Panc1 (cell line): Measurements from ENCODE around the gene KRT86. TPM values are rescaled to one million over a fixed set of nuclear protein-coding genes. Genes with fewer than 3 reads are reported as not detected.

Source experiments
- ATAC-seq: fragments of 200-7000 bp; cut with Tn5 transposase; 2 replicates; pipeline ENCODE4 v1.9.1; 2020; ENCODE audit warnings: mild to moderate bottlenecking, moderate library complexity
- BruUV-seq: library from RNA; stranded (reverse); fragments of 400-500 nt; replicated peaks from 2 replicates; lab custom pipeline; 2021; lab: Mats Ljungman, UMichigan
- CTCF ChIA-PET: fragments of 300-600 bp; sonication (Branson Sonifier 250); formaldehyde crosslinking; loops from one replicate; lab custom pipeline; 2022; ENCODE audit warnings: antibody characterized with exemption; lab: Charles Lee
- POLR2A ChIA-PET: fragments of 300-600 bp; sonication (Branson Sonifier 250); formaldehyde crosslinking; loops from one replicate; lab custom pipeline; 2022; ENCODE audit warnings: antibody characterized with exemption; lab: Charles Lee
- DNase-seq: peaks from one replicate; pipeline ENCODE4 v3.0.0-alpha.2; 2010; ENCODE audit warnings: low read depth, low spot score
- H3K27ac ChIP-seq: 2 replicates; pipeline ENCODE4 v1.5.1; 2011; ENCODE audit warnings: mild to moderate bottlenecking, low read length, inconsistent platforms
- H3K27me3 ChIP-seq: fragments of 200-500 bp; sonication (Bioruptor generic); 2 replicates; pipeline ENCODE4 v1.6.0; 2014; ENCODE audit warnings: low read length, inconsistent platforms; ENCODE audit not compliant: control insufficient read depth, insufficient read depth
- H3K36me3 ChIP-seq: fragments of 200-500 bp; sonication (Bioruptor generic); 2 replicates; pipeline ENCODE4 v1.5.1; 2014; ENCODE audit warnings: inconsistent platforms, mild to moderate bottlenecking, low read length, moderate library complexity; ENCODE audit not compliant: control insufficient read depth, insufficient read depth
- H3K4me1 ChIP-seq: 2 replicates; pipeline ENCODE4 v1.5.1; 2011; ENCODE audit warnings: inconsistent platforms, mild to moderate bottlenecking, low read length, moderate library complexity; ENCODE audit not compliant: control insufficient read depth, insufficient read depth
- H3K4me3 ChIP-seq, 2 experiments: 2 replicates each; pipeline ENCODE4 v1.5.1; 2011 to 2012; ENCODE audit warnings: low read depth in 2 of 2, low read length in 2 of 2, mild to moderate bottlenecking in 2 of 2, inconsistent platforms in 1 of 2, moderate library complexity in 1 of 2
- H3K9me3 ChIP-seq: fragments of 200-500 bp; sonication (Bioruptor generic); 2 replicates; pipeline ENCODE4 v1.5.1; 2014; ENCODE audit warnings: low read depth, mild to moderate bottlenecking, inconsistent platforms, low read length, moderate library complexity; ENCODE audit not compliant: control insufficient read depth, insufficient read depth
- POLR2AphosphoS5 ChIP-seq: IDR thresholded peaks from 2 replicates; pipeline ENCODE4 v1.6.1; 2012; ENCODE audit warnings: mild to moderate bottlenecking, low read depth, low read length, moderate library complexity
- SIN3A ChIP-seq: IDR thresholded peaks from 2 replicates; pipeline ENCODE4 v1.6.1; 2012; ENCODE audit warnings: low read depth, mild to moderate bottlenecking, low read length, moderate library complexity, borderline replicate concordance; ENCODE audit not compliant: insufficient read depth
- TCF7L2 ChIP-seq: IDR thresholded peaks from 2 replicates; pipeline ENCODE4 v1.6.1; 2011; ENCODE audit warnings: mild to moderate bottlenecking, low read depth, low read length, inconsistent platforms
- in situ Hi-C: cut with HindIII; loops from 2 replicates; pipeline ENCODE4 v1.10.0; 2016; ENCODE audit warnings: low sequenced_read_pairs, low pct_unique_long_range_greater_than_20kb
- intact Hi-C: fragments of 100-400 bp; cut with micrococcal nuclease; formaldehyde crosslinking; loops from one replicate; pipeline ENCODE4 v1.10.0; 2022; ENCODE audit not compliant: unreplicated experiment
- total RNA-seq: library from RNA; stranded (reverse); gene quantifications from one replicate; pipeline ENCODE4 v1.2.1, GENCODE V29; 2021; ENCODE audit not compliant: unreplicated experiment
- TF ChIP-seq, protein P1 (sequence below): fragments of 450-650 bp; IDR thresholded peaks from 2 replicates; pipeline ENCODE4 v1.5.1; 2017; ENCODE audit warnings: mild to moderate bottlenecking
- TF ChIP-seq, protein P2 (sequence below), 2 experiments: IDR thresholded peaks; 2 replicates each; pipeline ENCODE4 v1.6.1; 2011 to 2012; ENCODE audit warnings: low read depth in 2 of 2, control low read depth in 1 of 2, low read length in 1 of 2, mild to moderate bottlenecking in 1 of 2, moderate library complexity in 1 of 2; ENCODE audit not compliant: insufficient read depth in 1 of 2

The KRT86 gene
- total RNA-seq, 1 experiment from 2014 or later: 1.1 TPM

DNA sequence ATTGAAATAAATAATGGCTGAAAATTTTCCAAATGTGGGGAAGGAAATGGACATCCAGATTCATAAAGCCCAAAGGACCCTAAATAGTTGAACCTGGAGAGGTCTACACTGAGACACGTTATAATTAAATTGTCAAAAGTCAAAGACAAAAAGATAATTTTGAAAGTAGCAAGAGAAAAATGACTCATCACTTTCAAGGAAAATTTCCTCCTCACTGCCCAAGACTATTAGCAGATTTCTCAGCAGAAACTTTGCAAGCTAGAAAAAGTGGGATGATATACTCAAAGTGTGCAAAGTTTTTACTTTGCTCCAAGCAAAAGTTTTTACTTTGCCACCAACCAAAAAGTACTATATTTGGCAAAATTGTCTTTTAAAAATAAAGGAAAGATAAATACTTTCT lies 62.6 kb downstream of the KRT86 start:
- ATAC-seq (no peak), DNase-seq (no peak)
- Histone ChIP-seq H3K27me3 (no peaks in the 10 kb centered on the region), H3K27ac (no peak overlapping the region), H3K36me3 (no peaks in the 10 kb centered on the region), H3K4me1 (no peaks in the 10 kb centered on the region), H3K9me3 (no peaks in the 10 kb centered on the region), H3K4me3 (no peak overlapping the region)
- ChIA-PET POLR2A (no interaction called here), CTCF (no interaction called here)
- in situ Hi-C loops: no loop called here
- TF ChIP-seq, protein P1, sequence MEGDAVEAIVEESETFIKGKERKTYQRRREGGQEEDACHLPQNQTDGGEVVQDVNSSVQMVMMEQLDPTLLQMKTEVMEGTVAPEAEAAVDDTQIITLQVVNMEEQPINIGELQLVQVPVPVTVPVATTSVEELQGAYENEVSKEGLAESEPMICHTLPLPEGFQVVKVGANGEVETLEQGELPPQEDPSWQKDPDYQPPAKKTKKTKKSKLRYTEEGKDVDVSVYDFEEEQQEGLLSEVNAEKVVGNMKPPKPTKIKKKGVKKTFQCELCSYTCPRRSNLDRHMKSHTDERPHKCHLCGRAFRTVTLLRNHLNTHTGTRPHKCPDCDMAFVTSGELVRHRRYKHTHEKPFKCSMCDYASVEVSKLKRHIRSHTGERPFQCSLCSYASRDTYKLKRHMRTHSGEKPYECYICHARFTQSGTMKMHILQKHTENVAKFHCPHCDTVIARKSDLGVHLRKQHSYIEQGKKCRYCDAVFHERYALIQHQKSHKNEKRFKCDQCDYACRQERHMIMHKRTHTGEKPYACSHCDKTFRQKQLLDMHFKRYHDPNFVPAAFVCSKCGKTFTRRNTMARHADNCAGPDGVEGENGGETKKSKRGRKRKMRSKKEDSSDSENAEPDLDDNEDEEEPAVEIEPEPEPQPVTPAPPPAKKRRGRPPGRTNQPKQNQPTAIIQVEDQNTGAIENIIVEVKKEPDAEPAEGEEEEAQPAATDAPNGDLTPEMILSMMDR: no peak
- TF ChIP-seq TCF7L2 (no peak), POLR2AphosphoS5 (no peak), SIN3A (no peak)
- TF ChIP-seq, protein P2, sequence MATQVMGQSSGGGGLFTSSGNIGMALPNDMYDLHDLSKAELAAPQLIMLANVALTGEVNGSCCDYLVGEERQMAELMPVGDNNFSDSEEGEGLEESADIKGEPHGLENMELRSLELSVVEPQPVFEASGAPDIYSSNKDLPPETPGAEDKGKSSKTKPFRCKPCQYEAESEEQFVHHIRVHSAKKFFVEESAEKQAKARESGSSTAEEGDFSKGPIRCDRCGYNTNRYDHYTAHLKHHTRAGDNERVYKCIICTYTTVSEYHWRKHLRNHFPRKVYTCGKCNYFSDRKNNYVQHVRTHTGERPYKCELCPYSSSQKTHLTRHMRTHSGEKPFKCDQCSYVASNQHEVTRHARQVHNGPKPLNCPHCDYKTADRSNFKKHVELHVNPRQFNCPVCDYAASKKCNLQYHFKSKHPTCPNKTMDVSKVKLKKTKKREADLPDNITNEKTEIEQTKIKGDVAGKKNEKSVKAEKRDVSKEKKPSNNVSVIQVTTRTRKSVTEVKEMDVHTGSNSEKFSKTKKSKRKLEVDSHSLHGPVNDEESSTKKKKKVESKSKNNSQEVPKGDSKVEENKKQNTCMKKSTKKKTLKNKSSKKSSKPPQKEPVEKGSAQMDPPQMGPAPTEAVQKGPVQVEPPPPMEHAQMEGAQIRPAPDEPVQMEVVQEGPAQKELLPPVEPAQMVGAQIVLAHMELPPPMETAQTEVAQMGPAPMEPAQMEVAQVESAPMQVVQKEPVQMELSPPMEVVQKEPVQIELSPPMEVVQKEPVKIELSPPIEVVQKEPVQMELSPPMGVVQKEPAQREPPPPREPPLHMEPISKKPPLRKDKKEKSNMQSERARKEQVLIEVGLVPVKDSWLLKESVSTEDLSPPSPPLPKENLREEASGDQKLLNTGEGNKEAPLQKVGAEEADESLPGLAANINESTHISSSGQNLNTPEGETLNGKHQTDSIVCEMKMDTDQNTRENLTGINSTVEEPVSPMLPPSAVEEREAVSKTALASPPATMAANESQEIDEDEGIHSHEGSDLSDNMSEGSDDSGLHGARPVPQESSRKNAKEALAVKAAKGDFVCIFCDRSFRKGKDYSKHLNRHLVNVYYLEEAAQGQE (IDR thresholded peaks at IDR 0.05; ENCODE audit: insufficient read depth in 1 of 2, low read depth in 2 of 2, low read length in 1 of 2): no peak
- no TSS peak for BruUV-seq
- intact Hi-C loops: no loop called here

DNA sequence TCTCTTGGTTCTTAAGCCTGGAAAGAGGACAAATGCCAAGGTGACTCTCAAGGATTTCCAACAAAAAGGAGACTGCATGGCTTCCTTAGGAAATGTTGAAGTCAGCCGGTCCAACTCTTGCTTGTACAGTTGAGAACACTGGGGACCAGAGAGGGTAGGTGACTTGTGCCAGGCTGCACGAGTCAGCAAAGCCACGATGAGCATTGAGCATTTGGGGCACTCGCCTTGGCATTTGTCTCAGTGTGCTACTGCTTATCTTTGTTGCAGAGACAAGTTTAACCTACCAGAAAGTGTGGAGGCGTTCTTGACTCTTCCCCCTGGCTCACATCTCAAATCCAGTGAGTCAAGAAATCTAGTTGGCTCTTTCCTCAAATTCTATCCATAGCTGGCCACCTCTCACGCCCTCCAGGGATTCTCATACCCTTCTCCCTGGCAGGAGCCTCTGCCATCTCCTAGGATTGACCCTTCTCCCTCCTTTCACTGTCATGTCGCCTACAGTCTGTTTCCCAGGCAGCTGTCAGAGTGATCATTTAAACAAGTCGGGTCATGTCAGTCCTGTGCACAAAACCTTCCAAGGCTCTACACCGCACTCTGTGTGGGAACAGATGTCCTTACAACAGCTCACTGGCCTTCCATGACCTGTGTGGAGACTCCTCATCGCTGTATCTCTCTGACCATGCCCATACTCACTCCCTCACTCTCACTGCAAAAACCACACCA lies 64.0 kb downstream of the KRT86 start:
- POLR2A ChIA-PET: no interaction called here
- H3K27me3 ChIP-seq: no peaks in the 10 kb centered on the region
- no peak overlapping the region for H3K4me3 ChIP-seq
- H3K36me3 ChIP-seq: no peaks in the 10 kb centered on the region
- H3K9me3 ChIP-seq: peaks cover under 1% of the 10 kb centered on the region; the same call in 1 of the 2 replicates
- intact Hi-C loops (no loop called here), in situ Hi-C loops (no loop called here)
- CTCF ChIA-PET: no interaction called here
- TF ChIP-seq POLR2AphosphoS5: no peak
- no peak for TF ChIP-seq TCF7L2
- TF ChIP-seq, protein P2 (IDR thresholded peaks at IDR 0.05; ENCODE audit: insufficient read depth in 1 of 2, low read depth in 2 of 2, low read length in 1 of 2): no peak
- TF ChIP-seq, protein P1: no peak
- TF ChIP-seq SIN3A: no peak
- ATAC-seq (no peak), DNase-seq (no peak)
- BruUV-seq: no TSS peak
- no peak overlapping the region for H3K27ac ChIP-seq
- no peaks in the 10 kb centered on the region for H3K4me1 ChIP-seq
